GM21447 (cell line): ENCODE results near the gene HAP1.
"Not testable (repeated sequence)": the region's sequence is repeated elsewhere in the genome, so short reads cannot be mapped to it uniquely, and the experiment has no call there.

ENCODE experiments used
- ATAC-seq: cut with Tn5 transposase; IDR thresholded peaks from one replicate; pipeline ENCODE4 v1.9.1; 2021; ENCODE audit not compliant: unreplicated experiment

HAP1 gene

GRCh38 chr17:41675157-41676057, 59.0 kb downstream of the HAP1 start:
- not testable (repeated sequence) for ATAC-seq
